Astrocyte (in vitro differentiated cells and primary cell): ENCODE measurements around the gene TNFRSF18. TPM values are rescaled to one million over a fixed set of nuclear protein-coding genes. Genes with fewer than 3 reads are reported as not detected.
A peak's percentile ranks its signal among the peaks of the same experiment; 100 is the strongest.

Source experiments
- DNase-seq: peaks from one replicate; pipeline ENCODE4 v3.0.0-alpha.2; 2010; ENCODE audit warnings: low read depth
- FAIRE-seq: peaks from 2 replicates; lab custom pipeline; 2011; peaks lifted over from hg19 to GRCh38; lab: Jason Lieb, UNC
- H2AFZ ChIP-seq: 2 replicates; pipeline ENCODE4 v1.6.0; 2012; ENCODE audit warnings: low read depth, low read length, inconsistent platforms
- H3K27ac ChIP-seq: 2 replicates; pipeline ENCODE4 v1.5.1; 2011; ENCODE audit warnings: low read depth, low read length, inconsistent platforms
- H3K27me3 ChIP-seq: 2 replicates; pipeline ENCODE4 v1.6.0; 2011; ENCODE audit warnings: low read length, inconsistent platforms; ENCODE audit not compliant: insufficient read depth
- H3K36me3 ChIP-seq: 2 replicates; pipeline ENCODE4 v1.5.1; 2011; ENCODE audit warnings: low read length, inconsistent platforms; ENCODE audit not compliant: insufficient read depth
- H3K4me1 ChIP-seq: 2 replicates; pipeline ENCODE4 v1.5.1; 2011; ENCODE audit warnings: low read length, inconsistent platforms; ENCODE audit not compliant: insufficient read depth
- H3K4me2 ChIP-seq: 2 replicates; pipeline ENCODE4 v1.6.0; 2012; ENCODE audit warnings: low read length, inconsistent platforms
- H3K4me3 ChIP-seq: 2 replicates; pipeline ENCODE4 v1.5.1; 2011; ENCODE audit warnings: low read depth, mild to moderate bottlenecking, low read length, inconsistent platforms; ENCODE audit not compliant: insufficient read depth
- H3K79me2 ChIP-seq: 2 replicates; pipeline ENCODE4 v1.6.0; 2012; ENCODE audit warnings: mild to moderate bottlenecking, low read length, inconsistent platforms; ENCODE audit not compliant: insufficient read depth
- H3K9ac ChIP-seq: 2 replicates; pipeline ENCODE4 v1.6.0; 2012; ENCODE audit warnings: mild to moderate bottlenecking, low read length, inconsistent platforms
- H3K9me3 ChIP-seq: 2 replicates; pipeline ENCODE4 v1.5.1; 2012; ENCODE audit warnings: low read depth, mild to moderate bottlenecking, low read length, inconsistent platforms; ENCODE audit not compliant: insufficient read depth
- H4K20me1 ChIP-seq: 2 replicates; pipeline ENCODE4 v1.6.0; 2012; ENCODE audit warnings: low read length, inconsistent platforms; ENCODE audit not compliant: insufficient read depth
- H3K27ac Mint-ChIP-seq: one replicate; pipeline ENCODE4 v1.8.0; 2021; ENCODE audit warnings: mild to moderate bottlenecking, mixed read lengths; ENCODE audit not compliant: unreplicated experiment
- H3K27me3 Mint-ChIP-seq: one replicate; pipeline ENCODE4 v1.8.0; 2021; ENCODE audit warnings: low read depth, mixed read lengths; ENCODE audit not compliant: unreplicated experiment
- H3K36me3 Mint-ChIP-seq: one replicate; pipeline ENCODE4 v1.8.0; 2021; ENCODE audit warnings: low read depth, mixed read lengths; ENCODE audit not compliant: unreplicated experiment
- H3K4me1 Mint-ChIP-seq: one replicate; pipeline ENCODE4 v1.8.0; 2021; ENCODE audit warnings: low read depth, mixed read lengths; ENCODE audit not compliant: unreplicated experiment
- H3K4me3 Mint-ChIP-seq: one replicate; pipeline ENCODE4 v1.8.0; 2021; ENCODE audit warnings: mild to moderate bottlenecking, moderate library complexity, mixed read lengths; ENCODE audit not compliant: unreplicated experiment
- H3K9me3 Mint-ChIP-seq: one replicate; pipeline ENCODE4 v1.8.0; 2021; ENCODE audit warnings: mild to moderate bottlenecking, mixed read lengths; ENCODE audit not compliant: unreplicated experiment
- CTCF ChIP-seq: IDR thresholded peaks from 2 replicates; pipeline ENCODE4 v1.5.1; 2011; ENCODE audit warnings: low read depth, mild to moderate bottlenecking, inconsistent platforms, low read length, moderate library complexity; ENCODE audit not compliant: insufficient read depth
- EZH2 ChIP-seq: IDR thresholded peaks from 2 replicates; pipeline ENCODE4 v1.6.1; 2012; ENCODE audit warnings: mild to moderate bottlenecking, low read length, inconsistent platforms; ENCODE audit not compliant: insufficient read depth
- total RNA-seq: library from RNA; stranded (reverse); gene quantifications from 2 replicates; pipeline ENCODE4 v1.2.1, GENCODE V29; 2021

TNFRSF18 gene
- total RNA-seq, 1 donor from 2014 or later: 0.66 TPM

DNA sequence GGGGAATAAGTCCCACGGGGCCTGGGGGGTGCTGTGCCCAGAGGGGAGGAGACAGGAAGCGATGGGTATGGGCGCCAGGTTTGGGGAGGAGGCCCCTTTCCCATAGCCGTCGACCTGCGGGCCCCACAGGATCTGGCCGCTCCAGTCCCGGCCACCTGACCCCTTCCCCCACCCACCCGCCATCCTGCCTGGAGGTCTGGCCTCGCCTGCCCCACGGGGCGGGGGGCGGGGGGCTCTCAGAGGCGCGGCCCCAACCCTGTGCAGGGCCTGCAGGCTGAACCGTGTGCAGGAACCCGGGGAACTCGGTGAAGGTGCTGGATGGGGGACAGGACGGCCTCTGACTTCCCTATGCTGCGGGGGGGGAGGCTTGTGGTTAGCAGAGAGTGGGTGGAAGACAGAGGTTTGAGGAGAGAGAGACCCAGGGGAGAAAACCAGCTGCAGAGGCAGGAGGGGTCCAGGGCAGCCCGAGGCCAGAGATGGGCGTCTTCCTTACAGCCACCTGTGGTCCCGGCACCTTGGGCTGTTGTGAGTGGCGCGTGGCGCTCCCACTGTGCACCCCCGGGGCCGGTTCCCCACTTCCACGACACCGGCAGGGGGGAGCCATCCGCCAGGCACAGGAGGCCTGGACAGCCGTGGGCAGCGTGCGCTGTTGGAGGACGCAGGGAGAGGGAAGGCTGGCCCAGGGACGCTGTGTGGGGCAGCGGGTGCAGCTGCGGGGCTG, 2.5 kb upstream of the TNFRSF18 start:
- Mint-ChIP-seq H3K4me3 (peak overlapping the region; percentile 25), H3K4me1 (peaks cover 5% of the 10 kb centered on the region), H3K9me3 (no peaks in the 10 kb centered on the region), H3K27ac (no peak overlapping the region), H3K36me3 (no peaks in the 10 kb centered on the region), H3K27me3 (peaks cover 2% of the 10 kb centered on the region)
- Histone ChIP-seq H3K36me3 (no peaks in the 10 kb centered on the region), H3K9me3 (no peaks in the 10 kb centered on the region), H3K27ac (no peak overlapping the region), H3K4me1 (peaks cover 27% of the 10 kb centered on the region), H3K27me3 (peaks cover 3% of the 10 kb centered on the region), H3K4me3 (no peak overlapping the region), H3K79me2 (no peaks in the 10 kb centered on the region), H3K9ac (peak overlapping the region; percentile 60), H3K4me2 (peak overlapping the region; percentile 87), H2AFZ (peak overlapping the region; percentile 77), H4K20me1 (no peaks in the 10 kb centered on the region)
- FAIRE-seq: no peak
- no peak for TF ChIP-seq EZH2
- TF ChIP-seq CTCF: no peak
- peak; percentile 21 for DNase-seq

DNA sequence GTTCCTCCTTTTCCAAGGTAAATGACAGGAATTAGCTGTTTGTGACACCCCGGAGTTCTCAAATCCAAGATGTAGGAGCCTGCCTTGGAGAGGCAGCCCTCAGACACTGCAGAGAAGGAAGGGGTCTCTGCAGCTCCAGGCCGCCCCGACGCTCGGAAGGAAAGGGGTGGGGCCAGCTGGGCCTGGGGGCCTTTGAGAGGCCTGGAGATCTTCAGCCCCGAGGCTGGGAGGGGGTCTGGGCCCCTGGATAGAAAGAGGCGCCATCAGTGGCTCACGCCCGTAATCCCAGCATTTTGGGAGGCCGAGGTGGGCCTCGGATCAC, 1.1 kb upstream of the TNFRSF18 start:
- Mint-ChIP-seq H3K4me1 (peaks cover 5% of the 10 kb centered on the region), H3K36me3 (no peaks in the 10 kb centered on the region), H3K27ac (no peak overlapping the region), H3K4me3 (no peak overlapping the region), H3K27me3 (peaks cover 2% of the 10 kb centered on the region), H3K9me3 (no peaks in the 10 kb centered on the region)
- DNase-seq (no peak), FAIRE-seq (no peak)
- Histone ChIP-seq H3K4me3 (no peak overlapping the region), H3K27ac (no peak overlapping the region), H2AFZ (no peak overlapping the region), H3K79me2 (no peaks in the 10 kb centered on the region), H3K27me3 (peaks cover 3% of the 10 kb centered on the region), H3K9ac (no peak overlapping the region), H3K4me1 (peaks cover 27% of the 10 kb centered on the region), H3K9me3 (no peaks in the 10 kb centered on the region), H4K20me1 (no peaks in the 10 kb centered on the region), H3K36me3 (no peaks in the 10 kb centered on the region), H3K4me2 (peak overlapping the region; percentile 87)
- TF ChIP-seq EZH2: no peak
- TF ChIP-seq CTCF: no peak

DNA sequence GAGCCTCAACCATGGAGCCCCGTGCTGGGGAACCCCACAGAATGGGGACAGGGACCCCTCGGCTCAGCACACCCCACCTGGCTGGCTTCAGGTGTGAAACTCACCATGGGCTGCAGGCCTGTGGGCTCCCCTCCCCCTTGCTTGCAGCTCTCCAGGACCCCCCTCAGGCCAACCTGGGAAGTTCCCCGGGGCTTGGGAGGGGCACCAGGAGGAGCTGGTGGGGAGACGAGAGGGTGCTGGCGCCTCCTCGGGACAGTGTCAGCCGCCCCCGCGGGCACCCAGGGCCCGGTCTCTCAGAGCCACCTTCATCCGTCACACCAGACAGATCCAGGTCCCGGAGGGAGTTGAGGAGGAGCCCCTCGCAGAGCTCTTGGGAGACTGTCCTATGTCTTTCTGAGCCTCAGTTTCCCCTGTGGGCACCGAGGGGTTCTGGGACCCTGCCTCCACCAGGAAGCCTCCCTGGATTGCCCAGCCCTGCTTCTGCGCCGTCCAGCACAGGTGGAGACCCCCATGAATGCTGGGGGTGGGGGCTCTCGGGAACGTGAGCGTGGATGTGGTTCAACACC, 657 bp upstream of the TNFRSF18 start:
- H3K27me3 ChIP-seq: peaks cover 3% of the 10 kb centered on the region
- Mint-ChIP-seq H3K27me3 (peaks cover 2% of the 10 kb centered on the region), H3K27ac (no peak overlapping the region), H3K4me1 (peaks cover 5% of the 10 kb centered on the region), H3K4me3 (no peak overlapping the region), H3K9me3 (no peaks in the 10 kb centered on the region), H3K36me3 (no peaks in the 10 kb centered on the region)
- peak overlapping the region; percentile 73 for H3K4me2 ChIP-seq
- H3K9me3 ChIP-seq: no peaks in the 10 kb centered on the region
- no peaks in the 10 kb centered on the region for H3K36me3 ChIP-seq
- no peaks in the 10 kb centered on the region for H3K79me2 ChIP-seq
- peaks cover 27% of the 10 kb centered on the region for H3K4me1 ChIP-seq
- H3K4me3 ChIP-seq: no peak overlapping the region
- FAIRE-seq: no peak
- TF ChIP-seq EZH2 (no peak), CTCF (no peak)
- no peak overlapping the region for H3K27ac ChIP-seq
- H2AFZ ChIP-seq: no peak overlapping the region
- H4K20me1 ChIP-seq: no peaks in the 10 kb centered on the region
- DNase-seq: no peak
- H3K9ac ChIP-seq: no peak overlapping the region
